Mucosa of stomach (tissue), 1 donor: ENCODE measurements around the gene ANKRD11.
"Not testable (repeated sequence)": the region's sequence is repeated elsewhere in the genome, so short reads cannot be mapped to it uniquely, and the experiment has no call there.

ENCODE experiments used
- H3K27me3 ChIP-seq: one replicate; pipeline ENCODE4 v1.7.0; 2013; ENCODE audit warnings: mild to moderate bottlenecking, low read length; ENCODE audit not compliant: control insufficient read depth, insufficient read depth
- H3K36me3 ChIP-seq: one replicate; pipeline ENCODE4 v1.7.0; 2013; ENCODE audit warnings: low read length; ENCODE audit not compliant: control insufficient read depth, insufficient read depth
- H3K4me1 ChIP-seq: one replicate; pipeline ENCODE4 v1.7.0; 2013; ENCODE audit warnings: mild to moderate bottlenecking, low read length; ENCODE audit not compliant: control insufficient read depth, insufficient read depth
- H3K4me3 ChIP-seq: one replicate; pipeline ENCODE4 v1.7.0; 2013; ENCODE audit warnings: low read length
- H3K9ac ChIP-seq: one replicate; pipeline ENCODE4 v1.7.0; 2013; ENCODE audit warnings: mild to moderate bottlenecking, low read length, moderate library complexity
- H3K9me3 ChIP-seq: one replicate; pipeline ENCODE4 v1.7.0; 2013; ENCODE audit warnings: mild to moderate bottlenecking, low read length, moderate library complexity; ENCODE audit not compliant: control insufficient read depth
- donor health status: Pancreatic carcinoma.

ANKRD11 gene

GRCh38 chr16:89308391-89309333, 181.7 kb downstream of the ANKRD11 start:
- H3K9ac ChIP-seq, result no peak overlapping the region
- H3K27me3 ChIP-seq, result no peaks in the 10 kb centered on the region
- H3K4me1 ChIP-seq, result peaks cover 8% of the 10 kb centered on the region
- no peaks in the 10 kb centered on the region for H3K9me3 ChIP-seq
- H3K36me3 ChIP-seq, result peaks cover 8% of the 10 kb centered on the region
- no peak overlapping the region for H3K4me3 ChIP-seq

GRCh38 chr16:89307421-89307805, 182.9 kb downstream of the ANKRD11 start:
- Histone ChIP-seq H3K9me3 (no peaks in the 10 kb centered on the region), H3K4me1 (peaks cover 3% of the 10 kb centered on the region), H3K4me3 (no peak overlapping the region), H3K9ac (no peak overlapping the region), H3K27me3 (no peaks in the 10 kb centered on the region), H3K36me3 (peaks cover 13% of the 10 kb centered on the region)

GRCh38 chr16:89306457-89307420, 183.6 kb downstream of the ANKRD11 start:
- H3K9ac ChIP-seq, H3K27me3 ChIP-seq, H3K4me3 ChIP-seq, H3K4me1 ChIP-seq, H3K9me3 ChIP-seq: not testable (repeated sequence)
- peaks cover 13% of the 10 kb centered on the region for H3K36me3 ChIP-seq

- no peak overlapping the region for H3K9ac ChIP-seq
- peaks cover 13% of the 10 kb centered on the region for H3K36me3 ChIP-seq
- peaks cover 23% of the 10 kb centered on the region for H3K4me1 ChIP-seq
- no peak overlapping the region for H3K4me3 ChIP-seq
- H3K9me3 ChIP-seq, result no peaks in the 10 kb centered on the region
- no peaks in the 10 kb centered on the region for H3K27me3 ChIP-seq
Measured at GRCh38 chr16:89304941-89305705, 185.2 kb downstream of the ANKRD11 start.

- H3K36me3 ChIP-seq, result peaks cover 13% of the 10 kb centered on the region
- H3K4me1 ChIP-seq, result peaks cover 27% of the 10 kb centered on the region
- no peaks in the 10 kb centered on the region for H3K27me3 ChIP-seq
- no peak overlapping the region for H3K4me3 ChIP-seq
- H3K9ac ChIP-seq, result no peak overlapping the region
- H3K9me3 ChIP-seq, result no peaks in the 10 kb centered on the region
Measured at GRCh38 chr16:89304181-89304851, 186.0 kb downstream of the ANKRD11 start.

GRCh38 chr16:89303617-89304016, 186.7 kb downstream of the ANKRD11 start:
- peaks cover 27% of the 10 kb centered on the region for H3K4me1 ChIP-seq
- no peaks in the 10 kb centered on the region for H3K9me3 ChIP-seq
- peaks cover 13% of the 10 kb centered on the region for H3K36me3 ChIP-seq
- no peak overlapping the region for H3K4me3 ChIP-seq
- H3K9ac ChIP-seq, result no peak overlapping the region
- H3K27me3 ChIP-seq, result no peaks in the 10 kb centered on the region

GRCh38 chr16:89300976-89301360, 189.4 kb downstream of the ANKRD11 start:
- Histone ChIP-seq H3K27me3 (no peaks in the 10 kb centered on the region), H3K9me3 (no peaks in the 10 kb centered on the region), H3K4me3 (no peak overlapping the region), H3K36me3 (peaks cover 13% of the 10 kb centered on the region), H3K9ac (no peak overlapping the region), H3K4me1 (peaks cover 34% of the 10 kb centered on the region)

- H3K9ac ChIP-seq, result no peak overlapping the region
- peaks cover 13% of the 10 kb centered on the region for H3K36me3 ChIP-seq
Measured at GRCh38 chr16:89300311-89300975, 189.9 kb downstream of the ANKRD11 start.

GRCh38 chr16:89299357-89300111, 190.8 kb downstream of the ANKRD11 start:
- H3K9ac ChIP-seq, H3K9me3 ChIP-seq, H3K27me3 ChIP-seq, H3K4me3 ChIP-seq, H3K36me3 ChIP-seq: not testable (repeated sequence)
- peaks cover 42% of the 10 kb centered on the region for H3K4me1 ChIP-seq

More at GRCh38 chr16:89300311-89300975, 189.9 kb downstream of the ANKRD11 start:
- Histone ChIP-seq H3K27me3 (no peaks in the 10 kb centered on the region), H3K4me3 (no peak overlapping the region), H3K9me3 (no peaks in the 10 kb centered on the region), H3K4me1 (peaks cover 34% of the 10 kb centered on the region)

GRCh38 chr16:89298623-89299225, 191.6 kb downstream of the ANKRD11 start:
- Histone ChIP-seq H3K9ac (peak overlapping the region; percentile 28), H3K27me3 (no peaks in the 10 kb centered on the region), H3K4me3 (no peak overlapping the region), H3K9me3 (no peaks in the 10 kb centered on the region), H3K36me3 (peaks cover 5% of the 10 kb centered on the region), H3K4me1 (peaks cover 50% of the 10 kb centered on the region)
